Esophagus (tissue), 2 donors: ENCODE measurements around the gene SPNS2. TPM values are rescaled to one million over a fixed set of nuclear protein-coding genes. Genes with fewer than 3 reads are reported as not detected.

Experiments
- H3K27ac ChIP-seq, 2 donors: one replicate each; pipeline ENCODE4 v1.5.1; 2013; ENCODE audit warnings: low read depth in 2 of 2, mild to moderate bottlenecking in 2 of 2, inconsistent platforms in 1 of 2, low read length in 1 of 2, moderate library complexity in 1 of 2
- H3K27me3 ChIP-seq, 2 donors: one replicate each; pipeline ENCODE4 v1.6.1; 2013; ENCODE audit warnings: low read length in 2 of 2, control low read depth in 1 of 2, mild to moderate bottlenecking in 1 of 2; ENCODE audit not compliant: insufficient read depth in 2 of 2, control insufficient read depth in 1 of 2
- H3K36me3 ChIP-seq, 2 donors: one replicate each; pipeline ENCODE4 v1.6.1; 2013; ENCODE audit warnings: low read length in 1 of 2; ENCODE audit not compliant: control insufficient read depth in 2 of 2, insufficient read depth in 2 of 2
- H3K4me1 ChIP-seq, 2 donors: one replicate each; pipeline ENCODE4 v1.6.1; 2013; ENCODE audit warnings: low read length in 1 of 2; ENCODE audit not compliant: control insufficient read depth in 2 of 2, insufficient read depth in 2 of 2
- H3K4me3 ChIP-seq, 2 donors: one replicate each; pipeline ENCODE4 v1.5.1; 2013; ENCODE audit warnings: low read length in 2 of 2, mild to moderate bottlenecking in 2 of 2, low read depth in 1 of 2, moderate library complexity in 1 of 2
- H3K9me3 ChIP-seq, 2 donors: one replicate each; pipeline ENCODE4 v1.6.1; 2013; ENCODE audit warnings: mild to moderate bottlenecking in 2 of 2, low read depth in 1 of 2, low read length in 1 of 2, moderate library complexity in 1 of 2; ENCODE audit not compliant: control insufficient read depth in 2 of 2, insufficient read depth in 1 of 2
- WGBS, 2 donors: extraction: QIAGEN DNeasy Blood & Tissue Kit; methylation state at CpG; one replicate each; pipeline ENCODE4 v1.1.7; 2013; 5-methylcytosine and 5-hydroxymethylcytosine counted together
- polyA plus RNA-seq, 2 donors: library from polyadenylated mRNA; stranded (reverse); fragments of 200-250 nt; gene quantifications; one replicate each; pipeline ENCODE4 v1.2.3, GENCODE V29; 2013
- donor health status: healthy with polysubstance abuse.
- donor health status: Bipolar disorder and iron deficiency.

Gene SPNS2
- polyA plus RNA-seq, 2 donors, result 95.3 to 238 TPM

GRCh38 chr17:4544951-4545216 is 46.2 kb downstream of the SPNS2 start:
- WGBS, 2 donors, result 90 to 93% methylated on average over 17 to 18 of the region's 18 CpGs
- no peaks in the 10 kb centered on the region for H3K4me1 ChIP-seq
- peaks cover 20 to 79% of the 10 kb centered on the region in 2 donors for H3K36me3 ChIP-seq
- no peaks in the 10 kb centered on the region for H3K9me3 ChIP-seq
- no peaks in the 10 kb centered on the region for H3K27me3 ChIP-seq
- no peak overlapping the region for H3K27ac ChIP-seq
- H3K4me3 ChIP-seq, result no peak overlapping the region

- Histone ChIP-seq H3K4me1 (no peaks in the 10 kb centered on the region), H3K27me3 (no peaks in the 10 kb centered on the region), H3K27ac (no peak overlapping the region), H3K36me3 (peaks cover 21 to 79% of the 10 kb centered on the region in 2 donors), H3K9me3 (no peaks in the 10 kb centered on the region), H3K4me3 (no peak overlapping the region)
- 90 to 91% methylated on average over 32 of the region's 32 CpGs for WGBS, 2 donors
Measured at GRCh38 chr17:4545217-4545951, 46.7 kb downstream of the SPNS2 start.

GRCh38 chr17:4547118-4547906 is 48.6 kb downstream of the SPNS2 start:
- Histone ChIP-seq H3K4me3 (no peak overlapping the region), H3K27me3 (no peaks in the 10 kb centered on the region), H3K4me1 (no peaks in the 10 kb centered on the region), H3K9me3 (no peaks in the 10 kb centered on the region), H3K36me3 (peaks cover 25 to 78% of the 10 kb centered on the region in 2 donors), H3K27ac (no peak overlapping the region)
- WGBS, 2 donors, result 86 to 89% methylated on average over 17 of the region's 17 CpGs

- peaks cover 27 to 75% of the 10 kb centered on the region in 2 donors for H3K36me3 ChIP-seq
- 89 to 93% methylated on average over 18 of the region's 18 CpGs for WGBS, 2 donors
- no peak overlapping the region for H3K4me3 ChIP-seq
- no peaks in the 10 kb centered on the region for H3K9me3 ChIP-seq
- H3K27ac ChIP-seq, result no peak overlapping the region
- no peaks in the 10 kb centered on the region for H3K4me1 ChIP-seq
- no peaks in the 10 kb centered on the region for H3K27me3 ChIP-seq
Measured at GRCh38 chr17:4548061-4548461, 49.4 kb downstream of the SPNS2 start.

GRCh38 chr17:4548721-4549531 is 50.2 kb downstream of the SPNS2 start:
- peaks cover 27 to 73% of the 10 kb centered on the region in 2 donors for H3K36me3 ChIP-seq
- no peak overlapping the region for H3K27ac ChIP-seq
- H3K4me1 ChIP-seq, result peaks cover 2 to 3% of the 10 kb centered on the region in 2 donors
- no peaks in the 10 kb centered on the region for H3K27me3 ChIP-seq
- no peaks in the 10 kb centered on the region for H3K9me3 ChIP-seq
- 78% methylated on average over 24 of the region's 24 CpGs for WGBS, 2 donors
- H3K4me3 ChIP-seq, result no peak overlapping the region

- Histone ChIP-seq H3K4me3 (no peak overlapping the region), H3K36me3 (peaks cover 27 to 66% of the 10 kb centered on the region in 2 donors), H3K9me3 (no peaks in the 10 kb centered on the region), H3K4me1 (peaks cover 7 to 13% of the 10 kb centered on the region in 2 donors), H3K27me3 (no peaks in the 10 kb centered on the region), H3K27ac (no peak overlapping the region)
- WGBS, 2 donors, result 87 to 88% methylated on average over 23 to 25 of the region's 25 CpGs
Measured at GRCh38 chr17:4549781-4550533, 51.3 kb downstream of the SPNS2 start.

- Histone ChIP-seq H3K36me3 (peaks cover 27 to 59% of the 10 kb centered on the region in 2 donors), H3K4me1 (peaks cover 7 to 14% of the 10 kb centered on the region in 2 donors), H3K4me3 (no peak overlapping the region), H3K27me3 (no peaks in the 10 kb centered on the region), H3K27ac (no peak overlapping the region), H3K9me3 (no peaks in the 10 kb centered on the region)
- 91 to 95% methylated on average over 16 of the region's 16 CpGs for WGBS, 2 donors
Measured at GRCh38 chr17:4550534-4551039, 51.9 kb downstream of the SPNS2 start.

- H3K4me3 ChIP-seq, result no peak overlapping the region
- no peak overlapping the region for H3K27ac ChIP-seq
- no peaks in the 10 kb centered on the region for H3K27me3 ChIP-seq
- peaks cover 7 to 18% of the 10 kb centered on the region in 2 donors for H3K4me1 ChIP-seq
- WGBS, 2 donors, result 84 to 88% methylated on average over 8 of the region's 8 CpGs
- no peaks in the 10 kb centered on the region for H3K9me3 ChIP-seq
- H3K36me3 ChIP-seq, result peaks cover 27 to 59% of the 10 kb centered on the region in 2 donors
Measured at GRCh38 chr17:4551141-4551540, 52.5 kb downstream of the SPNS2 start.
